ENCODE data around the gene CDC42BPB. TPM values are rescaled to one million over a fixed set of nuclear protein-coding genes. Genes with fewer than 3 reads are reported as not detected.
A peak's percentile ranks its signal among the peaks of the same experiment; 100 is the strongest.

Gene CDC42BPB
- total RNA-seq, 3 donors from 2014 or later (not counting 1 experiment from before 2014, with no cell fraction given) = 0.86 to 2.3 (median 2.0) TPM

DNA sequence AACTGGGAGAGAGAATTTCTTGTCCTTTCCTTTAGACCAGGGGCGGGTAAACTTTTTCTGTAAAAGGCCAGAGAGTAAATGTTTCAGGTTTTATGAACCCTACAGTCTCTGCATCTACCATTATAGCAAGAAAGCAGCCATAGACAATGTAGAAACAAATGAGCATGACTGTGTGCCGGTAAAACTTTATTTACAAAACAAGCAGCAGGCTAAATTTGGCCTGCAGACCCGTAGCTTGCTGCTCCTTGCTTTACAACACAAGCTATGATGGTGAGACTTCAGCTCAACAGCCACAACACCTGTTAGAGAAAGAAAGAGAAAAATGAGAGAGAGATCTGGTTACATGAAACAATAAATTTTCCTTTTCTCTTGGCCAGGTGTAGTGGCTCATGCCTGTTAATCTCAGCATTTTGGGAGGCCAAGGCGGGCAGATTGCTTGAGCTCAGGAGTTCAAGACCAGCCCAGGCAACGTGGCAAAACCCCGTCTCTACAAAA, 4.2 kb upstream of the CDC42BPB start:
- no peak for TF ChIP-seq CTCF (IDR thresholded peaks at IDR 0.05)
- H3K4me3 Mint-ChIP-seq = no peak overlapping the region
- intact Hi-C loops (cut with micrococcal nuclease) = no loop called here
- Histone ChIP-seq H3K4me3 (ENCODE audit: low read length) (no peak overlapping the region), H3K27me3 (ENCODE audit: control insufficient read depth, insufficient read depth, low read length) (peaks cover 7% of the 10 kb centered on the region), H3K27ac (ENCODE audit: low read length) (no peak overlapping the region), H3K9me3 (ENCODE audit: control insufficient read depth, insufficient read depth, low read length) (no peaks in the 10 kb centered on the region), H3K36me3 (ENCODE audit: control insufficient read depth, insufficient read depth, low read length) (no peaks in the 10 kb centered on the region), H3K4me1 (ENCODE audit: control insufficient read depth, insufficient read depth, low read length) (peaks cover 10% of the 10 kb centered on the region)
- no peaks in the 10 kb centered on the region for H3K9me3 Mint-ChIP-seq
- H3K4me1 Mint-ChIP-seq = peaks cover 0 to 7% of the 10 kb centered on the region in 2 donors
- no peaks in the 10 kb centered on the region for H3K36me3 Mint-ChIP-seq
- no peak overlapping the region for H3K27ac Mint-ChIP-seq
- H3K27me3 Mint-ChIP-seq (ENCODE audit: low read depth in 2 of 2) = peaks cover 16 to 22% of the 10 kb centered on the region in 2 donors
- no peak for DNase-seq
- ATAC-seq = no peak
- 61% methylated on average over 6 of the region's 6 CpGs for WGBS (ENCODE audit: insufficient coverage)

- Mint-ChIP-seq H3K4me1 (peaks cover 6 to 13% of the 10 kb centered on the region in 2 donors), H3K4me3 (no peak overlapping the region), H3K27me3 (ENCODE audit: low read depth in 2 of 2) (peaks cover 34% of the 10 kb centered on the region in 2 donors), H3K27ac (no peak overlapping the region), H3K9me3 (no peaks in the 10 kb centered on the region), H3K36me3 (no peaks in the 10 kb centered on the region)
- peaks cover 8% of the 10 kb centered on the region for H3K27me3 ChIP-seq (ENCODE audit: control insufficient read depth, insufficient read depth, low read length)
- H3K9me3 ChIP-seq (ENCODE audit: control insufficient read depth, insufficient read depth, low read length) = no peaks in the 10 kb centered on the region
- H3K4me1 ChIP-seq (ENCODE audit: control insufficient read depth, insufficient read depth, low read length) = peaks cover 14% of the 10 kb centered on the region
- DNase-seq (no peak), ATAC-seq (no peak)
- no peak for TF ChIP-seq CTCF (IDR thresholded peaks at IDR 0.05)
- no peak overlapping the region for H3K4me3 ChIP-seq (ENCODE audit: low read length)
- WGBS (ENCODE audit: insufficient coverage) = 81% methylated on average over 3 of the region's 5 CpGs
- no peaks in the 10 kb centered on the region for H3K36me3 ChIP-seq (ENCODE audit: control insufficient read depth, insufficient read depth, low read length)
- intact Hi-C loops (cut with micrococcal nuclease) = no loop called here
- H3K27ac ChIP-seq (ENCODE audit: low read length) = no peak overlapping the region
Measured at GRCh38 chr14:103059556-103059955, 2.2 kb upstream of the CDC42BPB start.

DNA sequence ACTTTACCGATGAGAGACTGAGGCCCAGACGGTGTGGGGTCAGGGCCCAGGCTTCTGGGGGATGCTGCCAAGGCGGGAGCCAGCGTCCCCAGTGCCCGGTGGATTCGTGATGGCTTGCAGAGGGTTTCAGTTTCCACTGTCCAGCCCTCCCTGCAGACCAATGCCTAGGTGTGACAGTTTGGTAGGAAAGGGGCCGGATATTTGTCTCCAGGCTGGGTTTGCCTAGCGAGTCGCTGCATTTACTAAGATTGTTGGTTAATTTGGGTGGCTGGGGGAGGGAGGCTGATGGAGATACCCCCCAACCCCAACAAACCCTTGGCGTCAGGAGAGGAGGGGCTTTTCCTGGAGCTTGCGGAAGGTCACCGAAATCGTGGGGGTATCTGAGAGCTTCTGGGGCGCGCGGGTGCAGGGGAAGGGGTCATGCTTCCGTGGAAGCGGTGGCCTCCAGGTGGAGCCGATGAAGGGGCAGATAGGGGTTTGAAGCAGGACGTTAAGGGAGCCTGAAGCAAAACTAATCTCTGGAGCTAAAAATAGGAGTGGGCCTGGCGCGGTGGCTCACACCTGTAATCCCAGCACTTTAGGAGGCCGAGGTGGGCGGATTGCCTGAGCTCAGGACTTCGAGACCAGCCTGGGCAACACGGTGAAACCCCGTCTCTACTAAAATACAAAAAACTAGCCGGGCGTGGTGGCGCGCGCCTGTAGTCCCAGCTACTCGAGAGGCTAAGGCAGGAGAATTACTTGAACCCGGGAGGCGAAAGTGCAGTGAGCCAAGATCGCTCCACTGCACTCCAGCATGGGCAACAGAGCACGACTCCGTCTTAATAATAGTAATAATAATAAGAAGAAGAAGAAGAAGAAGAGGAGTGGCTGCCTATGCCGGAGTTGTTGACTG, 1.1 kb upstream of the CDC42BPB start:
- no peaks in the 10 kb centered on the region for H3K36me3 ChIP-seq (ENCODE audit: control insufficient read depth, insufficient read depth, low read length)
- 58% methylated on average over 36 of the region's 39 CpGs for WGBS (ENCODE audit: insufficient coverage)
- Mint-ChIP-seq H3K4me1 (peaks cover 6 to 13% of the 10 kb centered on the region in 2 donors), H3K9me3 (no peaks in the 10 kb centered on the region), H3K4me3 (peak overlapping the region; percentile 50), H3K27ac (no peak overlapping the region), H3K27me3 (ENCODE audit: low read depth in 2 of 2) (peaks cover 35 to 38% of the 10 kb centered on the region in 2 donors), H3K36me3 (no peaks in the 10 kb centered on the region)
- intact Hi-C loops (cut with micrococcal nuclease) = no loop called here
- no peaks in the 10 kb centered on the region for H3K9me3 ChIP-seq (ENCODE audit: control insufficient read depth, insufficient read depth, low read length)
- ATAC-seq (no peak), DNase-seq (no peak)
- peaks cover 14% of the 10 kb centered on the region for H3K4me1 ChIP-seq (ENCODE audit: control insufficient read depth, insufficient read depth, low read length)
- H3K27ac ChIP-seq (ENCODE audit: low read length) = no peak overlapping the region
- no peak for TF ChIP-seq CTCF (IDR thresholded peaks at IDR 0.05)
- peaks cover 8% of the 10 kb centered on the region for H3K27me3 ChIP-seq (ENCODE audit: control insufficient read depth, insufficient read depth, low read length)
- H3K4me3 ChIP-seq (ENCODE audit: low read length) = peak overlapping the region; percentile 7
